GM18508 (cell line): ENCODE measurements around the gene RABL6.
"Not testable (repeated sequence)": the region's sequence is repeated elsewhere in the genome, so short reads cannot be mapped to it uniquely, and the experiment has no call there.

Experiments used
- ATAC-seq: cut with Tn5 transposase; IDR thresholded peaks from one replicate; pipeline ENCODE4 v1.9.1; 2021; ENCODE audit warnings: moderate number of reproducible peaks; ENCODE audit not compliant: insufficient read depth, unreplicated experiment

Gene RABL6

GRCh38 chr9:136774416-136775045 is 33.2 kb upstream of the RABL6 start:
- no peak for ATAC-seq

- no peak for ATAC-seq
These were observed 32.6 kb upstream of the RABL6 start for GRCh38 chr9:136775191-136775590.

- no peak for ATAC-seq
These were observed 30.8 kb upstream of the RABL6 start for GRCh38 chr9:136776947-136777346.

GRCh38 chr9:136777359-136777758 is 30.4 kb upstream of the RABL6 start:
- ATAC-seq, result no peak

GRCh38 chr9:136779808-136780207 is 27.9 kb upstream of the RABL6 start:
- no peak for ATAC-seq

GRCh38 chr9:136782452-136782851 is 25.3 kb upstream of the RABL6 start:
- ATAC-seq, result no peak

GRCh38 chr9:136784249-136784996 is 23.3 kb upstream of the RABL6 start:
- no peak for ATAC-seq

GRCh38 chr9:136784997-136785361 is 22.8 kb upstream of the RABL6 start:
- no peak for ATAC-seq

- not testable (repeated sequence) for ATAC-seq
These were observed 22.0 kb upstream of the RABL6 start for GRCh38 chr9:136785565-136786355.

GRCh38 chr9:136786451-136786850 is 21.3 kb upstream of the RABL6 start:
- no peak for ATAC-seq

GRCh38 chr9:136786983-136787382 is 20.8 kb upstream of the RABL6 start:
- not testable (repeated sequence) for ATAC-seq

- no peak for ATAC-seq
These were observed 19.9 kb upstream of the RABL6 start for GRCh38 chr9:136787690-136788400.

GRCh38 chr9:136788644-136789522 is 18.9 kb upstream of the RABL6 start:
- not testable (repeated sequence) for ATAC-seq

- no peak for ATAC-seq
These were observed 18.2 kb upstream of the RABL6 start for GRCh38 chr9:136789523-136789937.

GRCh38 chr9:136790640-136791515 is 16.9 kb upstream of the RABL6 start, which contains the start of gene TMEM141:
Gene TMEM141, plus strand, starts transcription at chr9:136791344. Its CDS starts 27 bp downstream, at chr9:136791371.
- ATAC-seq, result peak; percentile 36

GRCh38 chr9:136791516-136792276 is 16.1 kb upstream of the RABL6 start:
- ATAC-seq, result no peak

- ATAC-seq, result no peak
These were observed 15.2 kb upstream of the RABL6 start for GRCh38 chr9:136792321-136793085.
